Measurements from ENCODE around the gene ANXA10. TPM values are rescaled to one million over a fixed set of nuclear protein-coding genes. Genes with fewer than 3 reads are reported as not detected.
"Not testable (repeated sequence)": the region's sequence is repeated elsewhere in the genome, so short reads cannot be mapped to it uniquely, and the experiment has no call there.

Gene ANXA10, protein sequence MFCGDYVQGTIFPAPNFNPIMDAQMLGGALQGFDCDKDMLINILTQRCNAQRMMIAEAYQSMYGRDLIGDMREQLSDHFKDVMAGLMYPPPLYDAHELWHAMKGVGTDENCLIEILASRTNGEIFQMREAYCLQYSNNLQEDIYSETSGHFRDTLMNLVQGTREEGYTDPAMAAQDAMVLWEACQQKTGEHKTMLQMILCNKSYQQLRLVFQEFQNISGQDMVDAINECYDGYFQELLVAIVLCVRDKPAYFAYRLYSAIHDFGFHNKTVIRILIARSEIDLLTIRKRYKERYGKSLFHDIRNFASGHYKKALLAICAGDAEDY
- total RNA-seq: 0.13 TPM in 2 replicates

DNA sequence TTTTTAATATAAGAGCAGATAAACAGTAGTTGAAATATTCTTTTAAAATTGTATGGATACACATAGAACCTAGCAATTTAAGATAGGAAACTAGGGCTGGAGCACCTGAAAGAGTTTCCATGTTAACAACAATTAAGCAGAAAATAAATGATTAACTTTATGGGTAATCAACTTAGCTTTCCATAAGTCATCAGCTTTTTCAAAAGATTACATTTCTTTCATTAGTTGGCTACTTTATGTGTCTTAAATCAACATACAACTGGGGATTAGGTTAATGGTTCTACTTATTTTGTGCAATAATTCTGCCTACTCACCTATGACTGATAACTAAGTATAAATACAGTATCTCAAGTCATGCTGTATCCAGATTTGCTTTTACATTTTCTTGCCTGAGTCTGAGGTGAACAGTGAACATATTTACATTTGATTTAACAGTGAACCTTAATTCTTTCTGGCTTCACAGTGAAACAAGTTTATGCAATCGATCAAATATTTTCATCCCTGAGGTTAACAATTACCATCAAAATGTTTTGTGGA, at the start of gene ANXA10:
Gene ANXA10 (plus strand): TSS at position 362 of the 537 bp plus-strand sequence. CDS start 164 bp downstream, at position 526.
- DNase-seq (ENCODE audit: low read depth in 2 of 2): no peak

- DNase-seq (ENCODE audit: low read depth in 2 of 2): no peak
Measured at GRCh38 chr4:168045354-168045753, 47.0 kb upstream of the ANXA10 start.

GRCh38 chr4:168050002-168050401, 42.3 kb upstream of the ANXA10 start:
- no peak for DNase-seq (ENCODE audit: low read depth in 2 of 2)

GRCh38 chr4:168051526-168051925, 40.8 kb upstream of the ANXA10 start:
- DNase-seq (ENCODE audit: low read depth in 2 of 2): no peak

DNA sequence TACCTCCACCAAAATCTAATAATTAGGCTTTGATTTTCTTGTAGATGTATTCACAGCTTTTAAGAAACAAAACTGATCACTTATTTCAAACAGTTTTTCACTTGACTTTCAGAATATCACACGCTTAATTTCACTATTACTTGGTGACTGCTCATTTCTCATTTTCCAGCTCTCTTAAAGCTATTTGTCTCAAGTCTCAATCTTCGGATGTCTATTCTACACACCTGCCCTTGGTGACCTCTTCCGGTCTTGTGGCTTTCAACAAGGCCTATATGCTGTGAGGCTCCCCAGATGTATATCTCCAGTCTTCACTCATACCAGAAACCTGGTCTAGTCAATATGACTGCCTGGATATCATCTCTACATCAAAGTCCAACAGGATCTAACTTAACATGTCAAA, 34.9 kb upstream of the ANXA10 start:
- no peak for DNase-seq (ENCODE audit: low read depth in 2 of 2)

DNA sequence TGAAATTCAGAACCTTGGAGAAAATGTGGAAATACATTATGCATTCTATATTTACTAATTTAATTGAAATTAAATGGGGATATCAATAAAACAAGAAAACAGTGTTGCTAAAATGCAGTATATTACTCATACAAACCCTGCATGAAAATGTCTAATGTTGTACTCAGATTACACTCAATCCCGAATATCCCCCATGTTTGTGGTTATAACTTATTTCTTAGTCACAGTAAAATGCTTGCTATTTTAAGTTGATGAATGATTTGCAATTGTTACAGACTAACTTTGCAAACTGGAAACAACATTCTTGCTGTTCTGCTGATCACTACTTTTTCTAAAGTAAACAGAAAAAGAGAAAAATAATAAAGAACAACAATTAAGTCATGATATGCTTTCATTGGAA, 33.1 kb upstream of the ANXA10 start:
- DNase-seq (ENCODE audit: low read depth in 2 of 2): no peak

- DNase-seq (ENCODE audit: low read depth in 2 of 2): no peak
Measured at GRCh38 chr4:168063031-168063430, 29.3 kb upstream of the ANXA10 start.

- no peak for DNase-seq (ENCODE audit: low read depth in 2 of 2)
Measured at GRCh38 chr4:168070903-168071302, 21.4 kb upstream of the ANXA10 start.

GRCh38 chr4:168071304-168071703, 21.0 kb upstream of the ANXA10 start:
- DNase-seq (ENCODE audit: low read depth in 2 of 2): no peak

- DNase-seq (ENCODE audit: low read depth in 2 of 2): no peak
Measured at GRCh38 chr4:168074861-168075260, 17.5 kb upstream of the ANXA10 start.

DNA sequence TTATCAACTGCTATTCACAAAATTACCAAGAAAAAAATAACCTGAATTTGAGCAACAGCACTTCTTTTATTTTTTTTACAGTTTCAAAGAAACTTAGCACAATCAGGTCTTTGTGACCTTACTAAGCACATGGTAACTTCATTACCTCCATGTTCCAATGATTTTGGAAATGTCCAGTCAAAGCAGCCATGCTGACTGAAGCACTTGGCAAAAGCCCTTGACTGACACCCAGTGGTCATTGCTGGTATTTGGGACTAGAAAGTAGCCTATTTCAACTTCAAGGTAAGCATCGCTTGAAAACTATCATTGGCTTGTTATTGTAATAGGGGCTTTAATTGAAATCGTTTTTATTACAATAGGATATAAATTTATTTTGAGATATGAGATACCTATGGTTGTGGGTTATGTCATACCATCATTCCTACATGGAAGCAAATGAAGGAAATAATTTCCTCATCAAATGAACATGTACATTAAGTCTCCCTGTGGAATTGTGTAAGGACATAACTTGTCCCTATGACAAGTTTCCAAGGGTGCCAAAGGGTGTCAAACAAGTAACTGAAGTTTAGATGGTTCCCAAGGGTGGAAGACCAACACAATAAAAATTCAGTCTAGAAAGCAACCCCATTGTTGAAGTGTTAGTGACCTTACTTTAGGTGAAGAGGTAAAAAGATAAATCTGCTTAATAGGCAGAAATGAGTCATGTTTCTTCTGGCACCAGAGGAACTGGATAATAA, 15.2 kb upstream of the ANXA10 start:
- DNase-seq (ENCODE audit: low read depth in 2 of 2): peak; percentile 49 to 63

GRCh38 chr4:168077726-168078239, 14.6 kb upstream of the ANXA10 start:
- no peak for DNase-seq (ENCODE audit: low read depth in 2 of 2)

DNA sequence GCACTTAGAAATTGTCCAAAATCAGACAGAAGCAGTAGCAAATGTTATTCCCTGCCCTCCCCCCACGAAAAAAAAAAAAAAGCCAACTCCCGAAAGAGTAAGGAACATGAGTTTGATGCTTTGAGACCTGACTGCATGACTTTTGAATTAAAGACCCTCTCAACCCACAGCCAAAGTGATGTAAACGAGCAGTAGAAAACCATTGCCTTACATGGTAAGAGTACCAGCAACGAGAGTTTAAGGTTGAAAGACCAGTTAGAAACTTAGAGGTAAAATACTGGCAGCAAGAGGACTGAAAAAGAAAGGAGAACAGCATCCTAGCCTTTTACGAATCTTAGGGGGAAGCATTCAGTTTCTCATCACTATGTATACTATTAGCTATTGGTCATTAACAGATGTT, 10.0 kb upstream of the ANXA10 start:
- no peak for DNase-seq (ENCODE audit: low read depth in 2 of 2)

GRCh38 chr4:168095776-168096406, 3.6 kb downstream of the ANXA10 start:
- DNase-seq (ENCODE audit: low read depth in 2 of 2): peak in 1 of 2 donors; percentile 21

DNA sequence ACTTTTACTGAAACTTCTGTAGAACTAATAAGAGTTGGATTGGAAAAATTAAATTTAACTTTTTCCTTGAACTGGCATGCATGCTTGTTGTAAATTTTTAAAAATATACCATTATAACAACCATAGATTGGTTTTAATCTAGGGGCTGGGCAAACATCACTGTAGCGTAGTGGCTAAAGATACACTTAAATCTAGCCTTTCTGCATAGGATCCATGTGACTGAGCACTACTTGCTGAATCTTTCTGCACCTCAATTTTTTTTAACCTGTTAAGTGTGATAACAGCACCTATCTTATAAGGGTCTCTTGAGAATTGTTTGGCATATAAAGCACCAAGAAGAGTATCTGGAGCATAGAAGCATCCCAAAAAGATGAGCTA, 4.1 kb downstream of the ANXA10 start:
- no peak for DNase-seq (ENCODE audit: low read depth in 2 of 2)

DNA sequence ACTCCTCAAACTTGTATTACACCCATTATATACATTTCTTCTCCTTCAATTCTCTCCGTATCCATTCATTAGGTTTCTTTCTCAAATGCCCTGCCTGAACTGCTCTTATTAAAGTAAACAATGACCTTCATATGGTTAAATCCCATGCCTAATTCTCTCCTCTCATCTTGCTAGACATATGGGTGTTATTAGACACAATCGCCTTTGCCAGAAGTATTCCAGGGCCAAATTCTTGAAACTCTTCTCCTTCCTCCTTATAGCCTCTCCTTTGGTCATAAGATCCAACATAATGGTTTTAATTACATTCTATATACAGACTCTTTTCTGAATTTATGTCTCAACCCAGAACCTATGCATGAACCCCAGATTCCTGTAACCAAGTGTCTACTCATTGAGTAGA, 4.8 kb downstream of the ANXA10 start:
- DNase-seq (ENCODE audit: low read depth in 2 of 2): no peak

DNA sequence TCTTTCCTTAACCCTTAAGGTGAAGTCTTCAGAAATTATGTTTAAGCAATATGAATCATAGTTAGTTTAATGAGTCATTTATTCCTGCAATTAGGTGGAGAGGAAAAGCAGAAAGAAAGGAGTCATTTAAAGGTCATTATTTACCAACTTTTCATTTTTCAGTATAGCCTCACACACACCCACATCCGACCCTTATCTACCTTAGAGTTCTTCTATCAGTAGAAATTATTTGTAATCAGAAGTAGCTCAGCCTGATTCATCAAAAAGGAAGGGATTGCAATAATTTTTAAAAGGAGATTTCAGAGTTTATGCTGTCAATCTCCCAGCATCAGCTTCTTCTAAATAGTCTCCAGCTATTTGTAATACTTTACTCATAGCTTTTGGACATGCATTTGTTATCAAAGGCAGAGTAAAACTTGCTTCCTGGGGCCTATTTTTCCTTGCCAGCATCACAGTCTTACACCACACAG, 5.9 kb downstream of the ANXA10 start:
- DNase-seq (ENCODE audit: low read depth in 2 of 2): peak in 1 of 2 donors; percentile 63

DNA sequence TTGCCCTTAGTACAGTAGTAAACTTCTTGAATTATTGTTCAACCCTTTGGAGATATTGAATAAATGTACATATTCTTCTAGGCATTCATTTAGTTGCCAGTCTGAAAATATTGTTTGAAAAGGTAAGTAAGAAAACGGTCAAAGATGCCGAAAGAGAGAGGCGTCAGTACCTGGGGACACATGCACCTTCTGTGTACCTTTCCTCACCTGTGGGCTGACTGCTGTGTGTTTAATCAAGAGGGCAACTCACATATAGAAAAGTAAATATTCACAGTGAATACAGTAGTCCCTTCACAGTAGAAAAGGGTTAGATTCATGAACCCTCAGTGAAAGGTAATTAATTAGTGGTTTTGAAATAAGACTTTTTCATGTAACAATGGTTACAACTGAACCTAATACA, 6.9 kb downstream of the ANXA10 start:
- DNase-seq (ENCODE audit: low read depth in 2 of 2): no peak

GRCh38 chr4:168101026-168101425, 8.7 kb downstream of the ANXA10 start:
- DNase-seq (ENCODE audit: low read depth in 2 of 2): peak in 1 of 2 donors; percentile 46

GRCh38 chr4:168102403-168102802, 10.1 kb downstream of the ANXA10 start:
- DNase-seq (ENCODE audit: low read depth in 2 of 2): no peak

DNA sequence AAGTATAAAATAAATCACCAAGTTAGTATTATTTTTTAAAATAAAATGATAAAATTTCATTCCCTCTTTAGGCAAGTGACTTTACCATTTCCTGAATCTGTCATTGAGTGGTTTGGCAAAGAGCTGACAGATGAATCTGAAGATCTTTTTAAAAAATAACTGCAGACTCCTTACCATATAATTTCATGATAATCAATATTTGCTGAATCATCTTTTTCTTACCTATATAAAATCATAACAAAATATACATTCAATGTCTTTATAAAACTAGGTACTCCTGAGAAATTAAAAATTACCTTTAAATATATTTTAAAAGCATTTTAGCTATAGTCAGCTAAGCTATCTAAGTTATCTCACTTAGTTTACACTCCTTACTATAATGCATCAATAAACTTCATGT, 17.2 kb downstream of the ANXA10 start:
- no peak for DNase-seq (ENCODE audit: low read depth in 2 of 2)

DNA sequence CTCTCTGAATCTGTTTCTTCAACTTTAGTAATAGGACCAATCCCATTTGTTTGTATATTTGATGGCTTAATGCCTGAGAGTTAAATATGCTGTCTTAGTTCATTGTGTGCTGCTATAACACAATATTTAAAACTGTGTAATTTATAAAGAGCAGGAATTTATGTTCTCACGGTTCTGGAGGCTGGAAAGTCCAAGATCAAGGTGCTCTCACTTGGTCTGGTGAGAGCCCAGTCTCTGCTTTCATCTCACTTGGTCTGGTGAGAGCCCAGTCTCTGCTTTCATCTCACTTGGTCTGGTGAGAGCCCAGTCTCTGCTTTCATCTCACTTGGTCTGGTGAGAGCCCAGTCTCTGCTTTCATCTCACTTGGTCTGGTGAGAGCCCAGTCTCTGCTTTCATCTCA, 20.7 kb downstream of the ANXA10 start:
- DNase-seq (ENCODE audit: low read depth in 2 of 2): not testable (repeated sequence)
